ENCODE results near the gene PLEKHF1. TPM values are rescaled to one million over a fixed set of nuclear protein-coding genes. Genes with fewer than 3 reads are reported as not detected.
A peak's percentile ranks its signal among the peaks of the same experiment; 100 is the strongest.

Gene PLEKHF1
- total and polyA plus RNA-seq, 2 of the 8 experiments (the other 6 are each of a cell fraction or from before 2014, with no cell fraction given): 11.1 to 18.4 TPM

GRCh38 chr19:29694161-29694560 lies 28.9 kb downstream of the PLEKHF1 start:
- no peak overlapping the region for H3K9ac ChIP-seq (replicated peaks in 1 of 4; ENCODE audit: extremely low read depth in 1 of 4, low read depth in 3 of 4, low read length in 3 of 4)
- no peak for TF ChIP-seq TEAD4 (IDR thresholded peaks at IDR 0.05; ENCODE audit: low read depth, low read length)
- no peak for TF ChIP-seq EP300 (IDR thresholded peaks at IDR 0.05; ENCODE audit: borderline replicate concordance in 1 of 2, low read depth in 2 of 2, low read length in 2 of 2)
- TF ChIP-seq HDAC6 (IDR thresholded peaks at IDR 0.05; ENCODE audit: low read depth, low read length): no peak
- no peak for TF ChIP-seq USF2 (IDR thresholded peaks at IDR 0.05; ENCODE audit: low read length)
- no peak for TF ChIP-seq EZH2 (IDR thresholded peaks at IDR 0.05; ENCODE audit: low read depth, low read length, severe bottlenecking)
- TF ChIP-seq TAF7 (optimal IDR thresholded peaks at IDR 0.05; ENCODE audit: borderline replicate concordance, low read depth, low read length): no peak
- no peak for TF ChIP-seq FOSL1 (IDR thresholded peaks at IDR 0.05; ENCODE audit: insufficient read depth, low read depth, low read length)
- TF ChIP-seq KDM4A (IDR thresholded peaks at IDR 0.05; ENCODE audit: low read depth, low read length, severe bottlenecking): no peak
- TF ChIP-seq CTBP2 (IDR thresholded peaks at IDR 0.05; ENCODE audit: borderline replicate concordance, insufficient read depth, insufficient read length, low read length): no peak
- no peak for TF ChIP-seq KDM5A (IDR thresholded peaks at IDR 0.05; ENCODE audit: low read length)
- no peak for TF ChIP-seq PHF8 (conservative IDR thresholded peaks at IDR 0.05; ENCODE audit: low read depth, low read length)
- no peak for TF ChIP-seq POU5F1 (IDR thresholded peaks at IDR 0.05; ENCODE audit: low read depth, low read length)

More at GRCh38 chr19:29694161-29694560, 28.9 kb downstream of the PLEKHF1 start:
- no peak overlapping the region for H3K14ac ChIP-seq (ENCODE audit: insufficient read length)
- no peak overlapping the region for H2BK15ac ChIP-seq (ENCODE audit: low read length)
- H3K27me3 ChIP-seq (replicated peaks in 1 of 4; ENCODE audit: control insufficient read depth in 3 of 4, extremely low read depth in 1 of 4, insufficient read depth in 3 of 4, low read length in 3 of 4): no peaks in the 10 kb centered on the region
- no peaks in the 10 kb centered on the region for H3K79me2 ChIP-seq (ENCODE audit: control insufficient read depth in 1 of 2, insufficient read depth in 2 of 2, low read length in 2 of 2)
- no peak overlapping the region for H3K27ac ChIP-seq (ENCODE audit: low read depth, low read length)
- H3K23me2 ChIP-seq (ENCODE audit: low read depth, low read length): peaks cover 2% of the 10 kb centered on the region; the same call in 1 of the 2 replicates
- no peak overlapping the region for H4K5ac ChIP-seq (ENCODE audit: insufficient read length, low read depth, low read length)
- ChIA-PET CTCF (ENCODE audit: partially characterized antibody) (interaction anchor here (0.7 to 7.6 kb wide), 33 partner anchors 8 to 202 kb away, joined by 3 to 67 read pairs (median 5); partner anchors contain the start of genes C19orf12 and PLEKHF1), POLR2A (ENCODE audit: partially characterized antibody) (interaction anchor here (0.8 to 1.0 kb wide), 4 partner anchors 21 to 88 kb away, joined by 3 to 4 read pairs (median 3); partner anchors contain the start of genes C19orf12 and POP4)
- peaks cover 0 to 4% (median 1%) of the 10 kb centered on the region in 4 experiments; a peak in 1 of 7 replicates for H3K4me1 ChIP-seq (replicated peaks in 1 of 4; ENCODE audit: control insufficient read depth in 3 of 4, insufficient read depth in 4 of 4, low read length in 3 of 4)
- no peak overlapping the region for H2BK120ac ChIP-seq (replicated peaks; ENCODE audit: low read depth, low read length)
- no peak for DNase-seq (ENCODE audit: low read depth in 1 of 2, low spot score in 2 of 2)
- H3K4me3 ChIP-seq (ENCODE audit: extremely low read depth in 1 of 4, insufficient read depth in 2 of 4, low read depth in 3 of 4, low read length in 4 of 4): no peak overlapping the region
- H3K36me3 ChIP-seq (ENCODE audit: control insufficient read depth in 2 of 4, insufficient read depth in 4 of 4, low read length in 3 of 4): no peaks in the 10 kb centered on the region
- peaks cover 0 to 1% of the 10 kb centered on the region in 2 experiments for H4K20me1 ChIP-seq (replicated peaks in 1 of 2; ENCODE audit: control insufficient read depth in 1 of 2, insufficient read depth in 2 of 2, low read length in 2 of 2)
- 0 out of 2 replicates have a peak overlapping the region, but pooled peaks have one; percentile 39 for H2AK5ac ChIP-seq (ENCODE audit: low read depth, low read length)
- no peak overlapping the region for H2BK5ac ChIP-seq (ENCODE audit: low read depth, low read length)
- H4K8ac ChIP-seq (ENCODE audit: extremely low read depth, insufficient read depth, low read length): no peak overlapping the region
- H4K91ac ChIP-seq (replicated peaks; ENCODE audit: insufficient read length, low read length): no peak overlapping the region
- peak overlapping the region; percentile 78 for H3K4ac ChIP-seq (replicated peaks; ENCODE audit: insufficient read length, low read depth, low read length)
- peak overlapping the region; percentile 39; the same call in 1 of the 2 replicates for H2BK12ac ChIP-seq (ENCODE audit: low read depth, low read length)
- H3K23ac ChIP-seq (ENCODE audit: insufficient read length): no peak overlapping the region
- H3K9me3 ChIP-seq (ENCODE audit: insufficient read depth in 2 of 2, low read depth in 1 of 2, low read length in 1 of 2): no peaks in the 10 kb centered on the region
- FAIRE-seq: no peak
- no peaks in the 10 kb centered on the region for H3K79me1 ChIP-seq (ENCODE audit: low read depth, low read length)
- no peak overlapping the region for H3K18ac ChIP-seq (ENCODE audit: extremely low read depth, low read length)
- H3K56ac ChIP-seq (replicated peaks; ENCODE audit: insufficient read length, low read depth, low read length): no peak overlapping the region
- no peak overlapping the region for H2BK20ac ChIP-seq (ENCODE audit: low read length)
- H2AFZ ChIP-seq (ENCODE audit: low read length): no peak overlapping the region
- 97% methylated on average over 5 of the region's 5 CpGs; no CpG with 5 or more reads in 1 of the 2 experiments for WGBS, 2 experiments (ENCODE audit: extremely low coverage in 1 of 2, insufficient coverage in 1 of 2, insufficient read length in 1 of 2, insufficient replicate concordance in 2 of 2, low coverage in 1 of 2, low lambda C conversion rate in 2 of 2, missing lambda C conversion rate in 1 of 2)
- no peak overlapping the region for H3K4me2 ChIP-seq (ENCODE audit: insufficient read depth in 1 of 2, low read depth in 2 of 2, low read length in 2 of 2)

Measured in H1 (cell line).